Osteoblast (primary cell): ENCODE results near the gene COL4A2. TPM values are rescaled to one million over a fixed set of nuclear protein-coding genes. Genes with fewer than 3 reads are reported as not detected.

Source experiments
- DNase-seq: peaks from one replicate; pipeline ENCODE4 v3.0.0; 2011; ENCODE audit warnings: low spot score, mixed read lengths; ENCODE audit not compliant: insufficient read length; ENCODE audit errors: missing footprints
- H2AFZ ChIP-seq: 2 replicates; pipeline ENCODE4 v1.6.0; 2011; ENCODE audit warnings: mild to moderate bottlenecking, low read length
- H3K27ac ChIP-seq: 2 replicates; pipeline ENCODE4 v1.5.1; 2011; ENCODE audit warnings: mild to moderate bottlenecking, low read depth, low read length, moderate library complexity
- H3K27me3 ChIP-seq: 2 replicates; pipeline ENCODE4 v1.6.0; 2012; ENCODE audit warnings: mild to moderate bottlenecking, control low read depth, inconsistent platforms, low read length, moderate library complexity; ENCODE audit not compliant: insufficient read depth
- H3K36me3 ChIP-seq: 2 replicates; pipeline ENCODE4 v1.5.1; 2011; ENCODE audit warnings: mild to moderate bottlenecking, low read length, control low read depth, moderate library complexity; ENCODE audit not compliant: insufficient read depth
- H3K4me1 ChIP-seq: 2 replicates; pipeline ENCODE4 v1.5.1; 2011; ENCODE audit warnings: mild to moderate bottlenecking, low read length, control low read depth, moderate library complexity; ENCODE audit not compliant: insufficient read depth
- H3K4me2 ChIP-seq: 2 replicates; pipeline ENCODE4 v1.6.0; 2011; ENCODE audit warnings: mild to moderate bottlenecking, low read length; ENCODE audit not compliant: insufficient read depth
- H3K4me3 ChIP-seq: fragments of 200-600 bp; sonication (generic); 3 replicates; pipeline ENCODE4 v1.5.1; 2012; ENCODE audit warnings: mild to moderate bottlenecking, low read length, inconsistent platforms; ENCODE audit not compliant: insufficient read depth
- H3K79me2 ChIP-seq: 2 replicates; pipeline ENCODE4 v1.6.0; 2012; ENCODE audit warnings: mild to moderate bottlenecking, low read length, control low read depth, inconsistent platforms; ENCODE audit not compliant: insufficient read depth
- H3K9me3 ChIP-seq: 2 replicates; pipeline ENCODE4 v1.5.1; 2011; ENCODE audit warnings: low read depth, low read length, control low read depth
- H4K20me1 ChIP-seq: 2 replicates; pipeline ENCODE4 v1.6.0; 2012; ENCODE audit warnings: mild to moderate bottlenecking, low read length, control low read depth; ENCODE audit not compliant: insufficient read depth
- CTCF ChIP-seq: IDR thresholded peaks from 2 replicates; pipeline ENCODE4 v1.5.1; 2011; ENCODE audit warnings: mild to moderate bottlenecking, low read depth, low read length, moderate library complexity; ENCODE audit errors: extremely low read depth
- total RNA-seq: library from RNA; depleted of rRNA; stranded (reverse); fragments of >200 nt; gene quantifications from 2 replicates; pipeline ENCODE4 v1.2.3, GENCODE V29; 2012

Gene COL4A2
- total RNA-seq, 1 donor, result 267 TPM

DNA sequence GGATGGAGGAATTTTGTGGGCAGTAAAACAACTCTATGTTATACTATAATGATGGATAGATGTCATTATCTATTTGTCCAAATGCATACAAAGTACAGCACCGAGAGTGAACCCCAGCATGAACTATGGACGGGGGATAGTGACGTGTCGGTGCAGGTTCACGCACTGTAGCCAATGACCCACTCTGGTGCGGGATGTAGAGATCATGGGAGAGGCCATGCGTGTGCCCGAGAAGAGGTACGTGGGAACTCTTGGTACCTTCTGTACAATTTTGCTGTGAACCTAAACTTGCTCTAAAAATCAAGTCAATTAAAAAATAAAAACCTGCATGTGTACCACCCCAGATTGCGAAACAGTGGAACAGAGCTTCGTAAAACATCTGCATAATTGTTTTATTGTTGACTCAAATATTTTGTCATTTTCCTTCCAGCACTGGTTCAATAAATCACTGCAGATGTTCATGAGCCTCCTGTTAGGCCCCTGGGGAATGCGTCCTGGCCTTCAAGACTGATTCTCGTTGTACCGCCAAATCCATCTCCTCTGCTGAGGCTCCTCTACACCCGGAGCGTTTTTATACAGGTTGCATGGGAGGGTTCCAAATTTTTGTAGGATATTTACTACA is 31.0 kb upstream of the COL4A2 start:
- no peaks in the 10 kb centered on the region for H3K4me1 ChIP-seq
- peaks cover 86% of the 10 kb centered on the region for H3K79me2 ChIP-seq
- H4K20me1 ChIP-seq, result peaks cover 51% of the 10 kb centered on the region
- H3K27ac ChIP-seq, result no peak overlapping the region
- H3K9me3 ChIP-seq, result no peaks in the 10 kb centered on the region
- no peaks in the 10 kb centered on the region for H3K27me3 ChIP-seq
- no peak for DNase-seq
- H3K36me3 ChIP-seq, result peaks cover 27% of the 10 kb centered on the region
- no peak for TF ChIP-seq CTCF
- H2AFZ ChIP-seq, result no peak overlapping the region
- no peak overlapping the region for H3K4me3 ChIP-seq
- H3K4me2 ChIP-seq, result no peak overlapping the region

GRCh38 chr13:110276553-110276950 is 30.5 kb upstream of the COL4A2 start:
- Histone ChIP-seq H2AFZ (no peak overlapping the region), H3K4me1 (no peaks in the 10 kb centered on the region), H3K36me3 (peaks cover 27% of the 10 kb centered on the region), H3K27ac (no peak overlapping the region), H3K27me3 (no peaks in the 10 kb centered on the region), H3K9me3 (no peaks in the 10 kb centered on the region), H3K4me2 (no peak overlapping the region), H3K79me2 (peaks cover 83% of the 10 kb centered on the region), H4K20me1 (peaks cover 46% of the 10 kb centered on the region), H3K4me3 (no peak overlapping the region)
- no peak for TF ChIP-seq CTCF
- no peak for DNase-seq

GRCh38 chr13:110277357-110277975 is 29.6 kb upstream of the COL4A2 start:
- Histone ChIP-seq H3K4me3 (no peak overlapping the region), H3K9me3 (no peaks in the 10 kb centered on the region), H2AFZ (no peak overlapping the region), H3K27ac (no peak overlapping the region), H3K79me2 (peaks cover 87% of the 10 kb centered on the region), H3K27me3 (no peaks in the 10 kb centered on the region), H3K36me3 (peaks cover 29% of the 10 kb centered on the region), H3K4me2 (no peak overlapping the region), H3K4me1 (no peaks in the 10 kb centered on the region), H4K20me1 (peaks cover 55% of the 10 kb centered on the region)
- no peak for TF ChIP-seq CTCF
- no peak for DNase-seq

- TF ChIP-seq CTCF, result no peak
- Histone ChIP-seq H3K36me3 (peaks cover 24% of the 10 kb centered on the region), H3K4me2 (no peak overlapping the region), H4K20me1 (peaks cover 63% of the 10 kb centered on the region), H3K4me1 (peaks cover 6% of the 10 kb centered on the region), H3K9me3 (no peaks in the 10 kb centered on the region), H3K79me2 (peaks cover 88% of the 10 kb centered on the region), H3K4me3 (no peak overlapping the region), H3K27me3 (no peaks in the 10 kb centered on the region), H2AFZ (no peak overlapping the region), H3K27ac (no peak overlapping the region)
- no peak for DNase-seq
Measured at GRCh38 chr13:110278859-110279258, 28.2 kb upstream of the COL4A2 start.
